ENCODE measurements around the gene GHSR.

Gene GHSR

GRCh38 chr3:172449466-172450149 is 1.4 kb upstream of the GHSR start:
- peaks cover 56% of the 10 kb centered on the region for H3K27me3 Mint-ChIP-seq

GRCh38 chr3:172448661-172449465 is 607 bp upstream of the GHSR start:
- Mint-ChIP-seq H3K27me3 (peaks cover 56% of the 10 kb centered on the region), H3K9me3 (peaks cover 5% of the 10 kb centered on the region), H3K36me3 (peaks cover 6% of the 10 kb centered on the region), H3K4me1 (peaks cover 34% of the 10 kb centered on the region), H3K27ac (no peak overlapping the region), H3K4me3 (no peak overlapping the region)
- no peak for ATAC-seq

More at GRCh38 chr3:172449466-172450149, 1.4 kb upstream of the GHSR start:
- peaks cover 5% of the 10 kb centered on the region for H3K9me3 Mint-ChIP-seq
- peaks cover 34% of the 10 kb centered on the region for H3K4me1 Mint-ChIP-seq
- no peak for ATAC-seq
- H3K4me3 Mint-ChIP-seq: no peak overlapping the region
- H3K27ac Mint-ChIP-seq: no peak overlapping the region
- H3K36me3 Mint-ChIP-seq: peaks cover 6% of the 10 kb centered on the region

- H3K36me3 Mint-ChIP-seq: peaks cover 6% of the 10 kb centered on the region
- H3K9me3 Mint-ChIP-seq: peaks cover 5% of the 10 kb centered on the region
- no peak for ATAC-seq
- no peak overlapping the region for H3K27ac Mint-ChIP-seq
- peaks cover 59% of the 10 kb centered on the region for H3K27me3 Mint-ChIP-seq
- no peak overlapping the region for H3K4me3 Mint-ChIP-seq
- H3K4me1 Mint-ChIP-seq: peaks cover 34% of the 10 kb centered on the region
Observed at GRCh38 chr3:172446198-172446597, 2.1 kb downstream of the GHSR start.

DNA sequence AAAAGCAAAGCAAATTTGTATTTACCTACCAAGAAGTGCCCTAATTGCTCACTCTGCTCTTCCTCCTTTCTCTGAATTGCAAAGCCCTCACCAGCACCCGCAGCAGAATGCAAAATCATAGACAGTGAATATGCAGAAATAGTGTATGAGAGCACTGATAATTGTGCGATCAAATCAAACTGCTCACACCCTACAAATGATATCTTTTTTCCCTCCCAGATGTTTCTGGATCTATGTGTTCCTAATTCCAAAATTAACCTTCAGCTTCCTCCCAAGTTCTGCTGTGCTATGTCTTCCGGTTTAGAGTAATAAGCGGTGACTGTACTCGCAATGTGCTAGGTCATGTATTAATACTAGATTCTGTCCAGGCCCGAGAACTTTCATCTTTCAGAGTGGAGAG is 3.4 kb downstream of the GHSR start:
- Mint-ChIP-seq H3K4me3 (no peak overlapping the region), H3K27me3 (peaks cover 63% of the 10 kb centered on the region), H3K9me3 (peaks cover 5% of the 10 kb centered on the region), H3K4me1 (peaks cover 29% of the 10 kb centered on the region), H3K36me3 (peaks cover 6% of the 10 kb centered on the region), H3K27ac (no peak overlapping the region)
- no peak for ATAC-seq

- Mint-ChIP-seq H3K9me3 (peaks cover 2% of the 10 kb centered on the region), H3K27ac (no peak overlapping the region), H3K4me1 (peaks cover 8% of the 10 kb centered on the region), H3K4me3 (no peak overlapping the region), H3K36me3 (peaks cover 6% of the 10 kb centered on the region), H3K27me3 (peaks cover 62% of the 10 kb centered on the region)
- no peak for ATAC-seq
Observed at GRCh38 chr3:172442606-172443005, 5.7 kb downstream of the GHSR start.

DNA sequence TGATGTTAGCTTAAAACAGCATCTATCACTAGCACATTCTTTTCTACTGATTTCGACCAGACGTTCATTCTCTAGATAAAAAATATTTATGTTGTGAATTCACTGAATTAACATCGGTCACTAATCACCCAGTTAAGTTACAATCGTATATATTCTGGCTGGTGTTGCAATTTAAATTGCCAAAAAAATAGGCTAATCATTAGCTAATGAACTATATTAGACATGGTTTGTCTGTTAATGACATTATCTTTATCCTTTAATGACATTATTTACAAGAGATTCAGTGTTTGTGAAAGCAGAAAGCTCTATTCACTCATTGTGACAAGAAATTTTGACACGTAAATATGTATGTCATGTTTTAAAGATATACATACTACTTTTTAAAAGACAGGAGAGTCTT is 6.7 kb downstream of the GHSR start:
- Mint-ChIP-seq H3K4me3 (no peak overlapping the region), H3K9me3 (no peaks in the 10 kb centered on the region), H3K27me3 (peaks cover 52% of the 10 kb centered on the region), H3K4me1 (no peaks in the 10 kb centered on the region), H3K27ac (no peak overlapping the region), H3K36me3 (no peaks in the 10 kb centered on the region)
- ATAC-seq: no peak

DNA sequence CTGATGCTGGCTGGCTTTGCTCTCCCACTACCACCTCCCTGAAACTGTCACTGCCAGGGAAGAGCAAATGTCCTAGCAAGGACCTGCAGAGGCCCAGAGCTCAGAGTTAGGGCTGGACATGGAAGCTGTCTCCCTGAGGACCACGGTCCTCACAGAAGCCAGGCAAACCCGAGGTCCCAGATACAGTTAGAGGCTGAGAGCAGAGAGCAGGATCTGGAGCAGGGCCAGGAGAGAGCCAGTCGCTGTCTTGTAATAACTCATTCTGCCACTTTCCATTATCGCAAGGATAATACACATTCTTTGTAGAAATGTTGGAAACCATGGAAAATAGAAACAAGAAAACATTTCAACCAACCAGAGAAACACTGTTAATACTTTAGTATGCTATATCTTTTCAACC is 10.1 kb downstream of the GHSR start:
- Mint-ChIP-seq H3K27me3 (peaks cover 38% of the 10 kb centered on the region), H3K4me1 (no peaks in the 10 kb centered on the region)
- no peak for ATAC-seq

GRCh38 chr3:172437713-172438112 is 10.5 kb downstream of the GHSR start:
- H3K4me1 Mint-ChIP-seq: no peaks in the 10 kb centered on the region
- H3K27me3 Mint-ChIP-seq: peaks cover 38% of the 10 kb centered on the region
- no peak overlapping the region for H3K27ac Mint-ChIP-seq
- ATAC-seq: no peak
- no peak overlapping the region for H3K4me3 Mint-ChIP-seq
- H3K9me3 Mint-ChIP-seq: peaks cover 7% of the 10 kb centered on the region
- no peaks in the 10 kb centered on the region for H3K36me3 Mint-ChIP-seq

More for the DNA sequence above, 10.1 kb downstream of the GHSR start:
- H3K4me3 Mint-ChIP-seq: no peak overlapping the region
- no peaks in the 10 kb centered on the region for H3K36me3 Mint-ChIP-seq
- no peak overlapping the region for H3K27ac Mint-ChIP-seq
- peaks cover 7% of the 10 kb centered on the region for H3K9me3 Mint-ChIP-seq

DNA sequence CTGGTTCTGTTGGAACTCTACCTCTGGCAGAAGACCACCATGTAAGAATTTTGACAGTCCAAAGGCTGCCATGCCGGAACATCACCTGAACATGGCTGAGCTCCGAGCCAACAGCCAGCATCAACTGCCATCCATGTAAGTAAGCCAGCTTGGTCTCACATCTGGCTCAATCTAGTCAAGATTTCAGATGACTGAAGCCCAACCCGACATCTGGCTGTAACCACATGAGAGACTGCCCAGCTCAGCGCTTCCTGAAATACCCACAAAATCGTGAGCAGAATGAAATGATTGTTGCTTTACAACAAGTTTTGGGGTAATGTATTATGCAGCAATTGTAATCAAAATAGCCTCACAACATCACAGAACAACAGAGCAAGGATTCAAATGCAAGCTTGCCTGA is 32.9 kb downstream of the GHSR start:
- no peak overlapping the region for H3K4me3 Mint-ChIP-seq
- no peak overlapping the region for H3K27ac Mint-ChIP-seq
- no peaks in the 10 kb centered on the region for H3K36me3 Mint-ChIP-seq
- peaks cover 2% of the 10 kb centered on the region for H3K9me3 Mint-ChIP-seq
- H3K4me1 Mint-ChIP-seq: no peaks in the 10 kb centered on the region
- no peak for ATAC-seq
- peaks cover 17% of the 10 kb centered on the region for H3K27me3 Mint-ChIP-seq

- no peak overlapping the region for H3K4me3 Mint-ChIP-seq
- ATAC-seq: peak; percentile 13
- H3K9me3 Mint-ChIP-seq: peaks cover 2% of the 10 kb centered on the region
- peaks cover 7% of the 10 kb centered on the region for H3K27me3 Mint-ChIP-seq
- H3K27ac Mint-ChIP-seq: no peak overlapping the region
- H3K4me1 Mint-ChIP-seq: no peaks in the 10 kb centered on the region
- no peaks in the 10 kb centered on the region for H3K36me3 Mint-ChIP-seq
Observed at GRCh38 chr3:172411478-172411947, 36.7 kb downstream of the GHSR start.

DNA sequence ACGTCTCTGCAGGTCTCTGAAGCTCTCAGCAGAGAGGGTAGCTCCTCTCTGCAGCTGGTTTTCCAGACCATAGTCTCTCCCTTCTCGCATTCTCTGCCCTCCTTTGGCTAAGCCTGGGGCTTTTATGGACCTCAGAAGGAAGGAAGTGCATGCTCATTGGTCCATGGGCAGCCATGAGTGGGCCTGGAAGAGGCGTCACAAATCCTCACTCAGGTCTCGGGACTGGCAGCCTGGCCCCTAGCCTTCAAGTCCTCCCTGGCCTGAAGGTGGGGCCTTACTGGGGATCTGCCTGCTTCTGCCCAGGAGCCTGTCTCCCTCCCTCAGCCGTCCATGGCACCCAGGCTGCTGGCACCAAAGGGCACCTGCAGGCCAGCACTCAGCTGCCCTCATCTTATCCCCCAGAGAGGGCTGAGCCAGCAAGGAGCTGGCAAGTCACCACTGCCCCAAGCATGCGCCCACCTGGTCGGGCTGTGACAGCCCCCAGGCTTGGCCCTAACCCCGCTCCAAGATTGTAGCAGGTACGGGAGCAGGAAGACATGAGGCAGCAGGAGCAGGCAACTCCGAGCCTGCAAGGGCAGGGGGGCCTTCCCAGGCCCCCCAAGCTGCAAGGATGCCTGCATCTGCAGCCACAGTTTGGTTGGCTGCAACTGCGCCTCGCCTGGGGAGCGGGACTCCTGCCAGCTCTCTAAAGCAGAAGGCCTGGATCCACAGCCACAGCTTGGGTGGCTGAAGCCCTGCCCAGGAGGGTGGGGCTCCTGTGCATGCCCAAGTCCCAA is 37.4 kb downstream of the GHSR start:
- H3K27me3 Mint-ChIP-seq: peaks cover 7% of the 10 kb centered on the region
- H3K4me1 Mint-ChIP-seq: no peaks in the 10 kb centered on the region
- H3K9me3 Mint-ChIP-seq: peaks cover 2% of the 10 kb centered on the region
- H3K27ac Mint-ChIP-seq: no peak overlapping the region
- peak; percentile 25 for ATAC-seq
- H3K36me3 Mint-ChIP-seq: no peaks in the 10 kb centered on the region
- no peak overlapping the region for H3K4me3 Mint-ChIP-seq

DNA sequence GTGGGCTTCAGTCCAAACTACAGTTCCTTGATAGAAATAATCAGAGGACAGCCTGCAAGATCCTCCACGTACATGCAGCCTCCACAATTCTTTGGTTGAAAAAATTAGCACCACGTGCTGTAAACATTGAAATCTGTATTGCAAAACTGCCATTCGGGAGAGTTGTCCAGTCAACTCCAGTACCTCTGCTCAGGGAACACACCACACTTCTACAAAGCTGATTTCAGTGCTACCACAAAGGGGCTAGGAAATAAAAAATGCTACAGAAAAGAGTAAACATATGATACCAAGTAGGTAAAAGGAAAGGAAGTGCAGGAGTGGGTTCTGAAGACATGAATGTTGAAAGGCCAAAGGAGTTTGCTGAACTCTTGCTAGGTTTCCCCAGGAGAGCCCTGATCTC is 40.4 kb downstream of the GHSR start:
- Mint-ChIP-seq H3K4me1 (no peaks in the 10 kb centered on the region), H3K27ac (no peak overlapping the region), H3K4me3 (no peak overlapping the region), H3K27me3 (peaks cover 10% of the 10 kb centered on the region), H3K36me3 (peaks cover under 1% of the 10 kb centered on the region), H3K9me3 (peaks cover 2% of the 10 kb centered on the region)
- no peak for ATAC-seq

GRCh38 chr3:172405914-172406313 is 42.3 kb downstream of the GHSR start:
- no peak for ATAC-seq
- H3K27ac Mint-ChIP-seq: no peak overlapping the region
- peaks cover 13% of the 10 kb centered on the region for H3K36me3 Mint-ChIP-seq
- peaks cover 14% of the 10 kb centered on the region for H3K27me3 Mint-ChIP-seq
- H3K4me3 Mint-ChIP-seq: no peak overlapping the region
- H3K4me1 Mint-ChIP-seq: no peaks in the 10 kb centered on the region
- H3K9me3 Mint-ChIP-seq: no peaks in the 10 kb centered on the region

DNA sequence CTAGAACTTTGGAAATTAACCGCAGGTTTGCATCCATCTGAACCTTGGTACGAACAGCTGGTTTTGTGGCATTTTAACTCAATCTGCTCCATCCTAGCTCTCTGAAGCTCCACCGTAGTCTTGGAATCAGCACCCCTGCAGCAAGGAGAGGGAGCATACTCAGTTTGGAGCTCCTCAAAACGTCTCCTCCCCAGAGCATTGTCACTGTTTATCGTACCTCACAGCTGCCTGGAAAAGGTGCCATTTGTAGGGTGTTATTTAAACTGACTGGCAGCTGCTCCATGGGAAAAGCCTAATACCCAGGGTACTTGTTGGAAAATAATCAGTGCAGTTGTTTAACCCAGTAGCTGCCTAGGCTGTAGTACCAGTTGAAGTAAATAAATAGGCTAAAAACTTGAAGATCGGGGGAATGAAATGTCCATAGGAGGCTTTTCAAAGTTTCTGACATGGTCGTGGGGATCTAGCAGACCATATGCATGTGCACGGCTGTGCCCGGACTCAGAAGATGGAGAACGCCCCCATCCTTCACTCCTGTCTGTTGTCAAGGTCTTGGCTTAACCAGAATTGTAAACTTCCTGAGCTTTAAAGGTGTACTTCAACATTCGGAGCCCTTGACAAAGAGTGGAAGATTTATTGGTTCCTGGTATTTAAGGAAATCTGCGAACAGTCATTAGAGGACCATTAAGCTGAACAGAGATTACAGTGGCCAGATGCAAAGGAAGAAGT is 43.9 kb downstream of the GHSR start:
- ATAC-seq: no peak
- Mint-ChIP-seq H3K9me3 (no peaks in the 10 kb centered on the region), H3K36me3 (peaks cover 14% of the 10 kb centered on the region), H3K27ac (no peak overlapping the region), H3K4me3 (no peak overlapping the region), H3K4me1 (no peaks in the 10 kb centered on the region), H3K27me3 (peaks cover 9% of the 10 kb centered on the region)

All from stimulated activated memory B cell treated with anti-CD40 and anti-IgM and Interleukin-4, amounts not matched to agents 10 μg/mL and 1 μg/mL and 100 μg/mL, for 72 hours (primary cell).